H7 (cell line): ENCODE results near the gene ASB16. TPM values are rescaled to one million over a fixed set of nuclear protein-coding genes. Genes with fewer than 3 reads are reported as not detected.

Source experiments
- total RNA-seq: library from RNA; depleted of rRNA; stranded (reverse); fragments of >200 nt; shearing (Covaris generic); gene quantifications from 2 replicates; pipeline ENCODE4 v1.2.3, GENCODE V29; 2014; rRNA removed

Gene ASB16
- total RNA-seq, 1 experiment from 2014 or later: 0.17 TPM

Other genes with a start within 250 kb of the ASB16 start
- gene PPY, start 228.2 kb upstream of the ASB16 start, total RNA-seq: not detected in 2 replicates
- gene PYY, start 216.8 kb upstream of the ASB16 start, total RNA-seq: 0.67 and 1.8 TPM in 2 replicates
- gene NAGS, start 166.1 kb upstream of the ASB16 start, total RNA-seq: 5.1 and 5.9 TPM in 2 replicates
- gene TMEM101, start 155.7 kb upstream of the ASB16 start, total RNA-seq: 31.7 and 48.5 TPM in 2 replicates
- 101 and 109 TPM in 2 replicates for gene LSM12, start 104.0 kb upstream of the ASB16 start, total RNA-seq
- gene G6PC3, start 100.0 kb upstream of the ASB16 start, total RNA-seq: 94.0 and 104 TPM in 2 replicates
- gene HDAC5, start 47.1 kb upstream of the ASB16 start, total RNA-seq: 72.5 and 89.0 TPM in 2 replicates
- 12.9 and 15.7 TPM in 2 replicates for gene HROB, start 28.8 kb upstream of the ASB16 start, total RNA-seq
- gene TMUB2, start 16.3 kb downstream of the ASB16 start, total RNA-seq: 19.1 and 25.7 TPM in 2 replicates
- gene ATXN7L3, start 29.2 kb downstream of the ASB16 start, total RNA-seq: 80.6 and 83.4 TPM in 2 replicates
- 63.3 and 66.2 TPM in 2 replicates for gene UBTF, start 49.0 kb downstream of the ASB16 start, total RNA-seq
- 0.07 TPM in 2 replicates for gene SLC4A1, start 97.4 kb downstream of the ASB16 start, total RNA-seq
- gene RUNDC3A, start 137.9 kb downstream of the ASB16 start, total RNA-seq: 5.1 and 5.7 TPM in 2 replicates
- gene SLC25A39, start 154.1 kb downstream of the ASB16 start, total RNA-seq: 281 and 295 TPM in 2 replicates
- gene GRN, start 174.6 kb downstream of the ASB16 start, total RNA-seq: 122 and 161 TPM in 2 replicates
- 23.7 and 24.1 TPM in 2 replicates for gene FAM171A2, start 193.1 kb downstream of the ASB16 start, total RNA-seq
- gene ITGA2B, start 218.9 kb downstream of the ASB16 start, total RNA-seq: 6.2 and 11.4 TPM in 2 replicates